ENCODE measurements around the gene C10orf90. TPM values are rescaled to one million over a fixed set of nuclear protein-coding genes. Genes with fewer than 3 reads are reported as not detected.

The C10orf90 gene
- 1.2 TPM for total RNA-seq

GRCh38 chr10:126670056-126670894, at the start of gene C10orf90:
Gene C10orf90 (minus strand): TSS chr10:126670693. CDS start chr10:126670480, 213 bp downstream.
- DNase-seq: no peak

GRCh38 chr10:126716366-126716765, 45.9 kb upstream of the C10orf90 start:
- DNase-seq: no peak

GRCh38 chr10:126713594-126713993, 43.1 kb upstream of the C10orf90 start:
- no peak for DNase-seq

GRCh38 chr10:126712681-126713080, 42.2 kb upstream of the C10orf90 start:
- no peak for DNase-seq

- no peak for DNase-seq
These were observed 35.6 kb upstream of the C10orf90 start for GRCh38 chr10:126705951-126706565.

GRCh38 chr10:126705131-126705530, 34.6 kb upstream of the C10orf90 start:
- no peak for DNase-seq

GRCh38 chr10:126704649-126705048, 34.2 kb upstream of the C10orf90 start:
- DNase-seq: no peak

GRCh38 chr10:126702181-126702580, 31.7 kb upstream of the C10orf90 start:
- no peak for DNase-seq

- no peak for DNase-seq
These were observed 31.0 kb upstream of the C10orf90 start for GRCh38 chr10:126701526-126701925.

- no peak for DNase-seq
These were observed 26.2 kb upstream of the C10orf90 start for GRCh38 chr10:126696684-126697083.

GRCh38 chr10:126691456-126691855, 21.0 kb upstream of the C10orf90 start:
- DNase-seq: no peak

- DNase-seq: no peak
These were observed 20.0 kb upstream of the C10orf90 start for GRCh38 chr10:126690534-126690933.

GRCh38 chr10:126689461-126689994, 19.0 kb upstream of the C10orf90 start:
- no peak for DNase-seq

GRCh38 chr10:126687121-126687606, 16.7 kb upstream of the C10orf90 start:
- no peak for DNase-seq

- DNase-seq: no peak
These were observed 16.2 kb upstream of the C10orf90 start for GRCh38 chr10:126686719-126687118.

- DNase-seq: no peak
These were observed 15.8 kb upstream of the C10orf90 start for GRCh38 chr10:126686268-126686667.

- no peak for DNase-seq
These were observed 15.3 kb upstream of the C10orf90 start for GRCh38 chr10:126685756-126686155.

- no peak for DNase-seq
These were observed 13.8 kb upstream of the C10orf90 start for GRCh38 chr10:126684171-126684745.

- no peak for DNase-seq
These were observed 13.0 kb upstream of the C10orf90 start for GRCh38 chr10:126683466-126683865.

GRCh38 chr10:126675656-126676438, 5.4 kb upstream of the C10orf90 start:
- no peak for DNase-seq

GRCh38 chr10:126674741-126675515, 4.4 kb upstream of the C10orf90 start:
- DNase-seq: peak; percentile 70

All from skin of body (tissue), 2 donors.